Measurements from ENCODE around the gene GZMM. TPM values are rescaled to one million over a fixed set of nuclear protein-coding genes. Genes with fewer than 3 reads are reported as not detected.

GZMM gene
- total RNA-seq, 1 donor from 2014 or later: not detected

GRCh38 chr19:574658-575526, 31.0 kb downstream of the GZMM start:
- no peak for TF ChIP-seq CTCF (conservative IDR thresholded peaks at IDR 0.05; ENCODE audit: low read depth, low read length)
- peak overlapping the region; percentile 91 for H3K4me3 ChIP-seq (ENCODE audit: low read depth, low read length)
- no peak for DNase-seq (ENCODE audit: low read depth)

- no peak for DNase-seq (ENCODE audit: low read depth)
- peak overlapping the region; percentile 91 for H3K4me3 ChIP-seq (ENCODE audit: low read depth, low read length)
- TF ChIP-seq CTCF (conservative IDR thresholded peaks at IDR 0.05; ENCODE audit: low read depth, low read length): no peak
Observed at GRCh38 chr19:575527-576506, 32.0 kb downstream of the GZMM start.

- H3K4me3 ChIP-seq (ENCODE audit: low read depth, low read length): no peak overlapping the region
- TF ChIP-seq CTCF (conservative IDR thresholded peaks at IDR 0.05; ENCODE audit: low read depth, low read length): no peak
- DNase-seq (ENCODE audit: low read depth): no peak
Observed at GRCh38 chr19:576768-577438, 33.0 kb downstream of the GZMM start.

GRCh38 chr19:577439-578392, 33.9 kb downstream of the GZMM start:
- no peak for DNase-seq (ENCODE audit: low read depth)
- H3K4me3 ChIP-seq (ENCODE audit: low read depth, low read length): no peak overlapping the region
- no peak for TF ChIP-seq CTCF (conservative IDR thresholded peaks at IDR 0.05; ENCODE audit: low read depth, low read length)

- DNase-seq (ENCODE audit: low read depth): no peak
- no peak for TF ChIP-seq CTCF (conservative IDR thresholded peaks at IDR 0.05; ENCODE audit: low read depth, low read length)
- no peak overlapping the region for H3K4me3 ChIP-seq (ENCODE audit: low read depth, low read length)
Observed at GRCh38 chr19:579111-579841, 35.4 kb downstream of the GZMM start.

All from epithelial cell of proximal tubule (primary cell).